OCI-LY7 (cell line): ENCODE measurements around the gene CA14. TPM values are rescaled to one million over a fixed set of nuclear protein-coding genes. Genes with fewer than 3 reads are reported as not detected.

Experiments used
- BruUV-seq: library from RNA; stranded (reverse); fragments of 400-500 nt; replicated peaks from 2 replicates; lab custom pipeline; 2021; lab: Mats Ljungman, UMichigan
- CTCF ChIA-PET: fragments of 300-600 bp; sonication (Branson Sonifier 250); formaldehyde crosslinking; loops from one replicate; lab custom pipeline; 2022; ENCODE audit warnings: antibody characterized with exemption; ENCODE audit not compliant: unreplicated experiment; lab: Charles Lee
- POLR2A ChIA-PET: fragments of 300-600 bp; sonication (Branson Sonifier 250); formaldehyde crosslinking; loops from one replicate; lab custom pipeline; 2022; ENCODE audit warnings: antibody characterized with exemption; lab: Charles Lee
- DNase-seq: peaks from one replicate; pipeline ENCODE4 v3.0.0-alpha.2; 2015; ENCODE audit warnings: low spot score
- H2AFZ ChIP-seq: fragments of 200-600 bp; sonication (generic), shearing (Covaris generic); 2 replicates; pipeline ENCODE4 v1.6.1; 2014; ENCODE audit warnings: mild to moderate bottlenecking, antibody characterized with exemption, low read length, moderate library complexity
- H3K27ac ChIP-seq: fragments of 200-600 bp; sonication (generic); 2 replicates; pipeline ENCODE4 v1.5.1; 2014; ENCODE audit warnings: mixed run types, low read depth, mild to moderate bottlenecking, moderate library complexity, low read length, inconsistent platforms; ENCODE audit not compliant: poor library complexity, severe bottlenecking
- H3K36me3 ChIP-seq: fragments of 200-600 bp; sonication (generic); 2 replicates; pipeline ENCODE4 v1.6.1; 2014; ENCODE audit warnings: mild to moderate bottlenecking, antibody characterized with exemption, low read length, moderate library complexity, mixed read lengths; ENCODE audit not compliant: insufficient read depth
- H3K4me1 ChIP-seq: fragments of 200-600 bp; sonication (generic); 2 replicates; pipeline ENCODE4 v1.5.1; 2014; ENCODE audit warnings: mild to moderate bottlenecking, low read length; ENCODE audit not compliant: insufficient read depth, poor library complexity, severe bottlenecking
- H3K4me2 ChIP-seq: fragments of 200-600 bp; sonication (generic); 2 replicates; pipeline ENCODE4 v1.6.1; 2014; ENCODE audit warnings: mild to moderate bottlenecking, low read length
- H3K4me3 ChIP-seq: fragments of 200-600 bp; sonication (generic); 2 replicates; pipeline ENCODE4 v1.5.1; 2014; ENCODE audit warnings: mild to moderate bottlenecking, low read depth, low read length; ENCODE audit not compliant: poor library complexity, severe bottlenecking
- H3K79me2 ChIP-seq: fragments of 200-600 bp; sonication (generic); 2 replicates; pipeline ENCODE4 v1.6.1; 2016; ENCODE audit warnings: low read depth, mild to moderate bottlenecking, low read length, moderate library complexity, mixed read lengths; ENCODE audit not compliant: insufficient read depth
- H3K9me2 ChIP-seq: fragments of 200-600 bp; sonication (generic); 2 replicates; pipeline ENCODE4 v1.6.1; 2016; ENCODE audit warnings: mild to moderate bottlenecking, low read length, mixed read lengths; ENCODE audit not compliant: insufficient read depth
- H3K9me3 ChIP-seq: fragments of 200-600 bp; sonication (generic); 2 replicates; pipeline ENCODE4 v1.6.1; 2014; ENCODE audit warnings: mild to moderate bottlenecking, mixed run types, low read length, mixed read lengths
- H4K20me1 ChIP-seq: fragments of 200-600 bp; sonication (generic); 2 replicates; pipeline ENCODE4 v1.6.1; 2014; ENCODE audit warnings: mild to moderate bottlenecking, antibody characterized with exemption, low read length, moderate library complexity, mixed read lengths; ENCODE audit not compliant: insufficient read depth
- EZH2phosphoT487 ChIP-seq: fragments of 200-600 bp; sonication (generic); IDR thresholded peaks from 2 replicates; pipeline ENCODE4 v1.6.1; 2018; ENCODE audit warnings: low read depth, borderline replicate concordance, mild to moderate bottlenecking, mixed run types, antibody characterized with exemption, low read length, moderate library complexity, mixed read lengths
- intact Hi-C: fragments of 100-400 bp; cut with micrococcal nuclease; formaldehyde crosslinking; loops from one replicate; pipeline ENCODE4 v1.10.0; 2022; ENCODE audit not compliant: unreplicated experiment
- total RNA-seq, 2 experiments: library from RNA; depleted of rRNA in 1 of 2; stranded (reverse); fragments of >200 nt in 1 of 2; shearing (Covaris generic) in 1 of 2; gene quantifications; 2 replicates each; pipeline ENCODE4 v1.2.3, GENCODE V29; 2014 to 2022
- TF ChIP-seq, protein P1 (sequence below): fragments of 200-600 bp; sonication (generic); conservative IDR thresholded peaks from 2 replicates; pipeline ENCODE4 v1.5.1; 2014; ENCODE audit warnings: mild to moderate bottlenecking, antibody characterized with exemption, low read length, moderate library complexity, mixed read lengths

CA14 gene
- total RNA-seq, 2 experiments from 2014 or later, result not detected

DNA sequence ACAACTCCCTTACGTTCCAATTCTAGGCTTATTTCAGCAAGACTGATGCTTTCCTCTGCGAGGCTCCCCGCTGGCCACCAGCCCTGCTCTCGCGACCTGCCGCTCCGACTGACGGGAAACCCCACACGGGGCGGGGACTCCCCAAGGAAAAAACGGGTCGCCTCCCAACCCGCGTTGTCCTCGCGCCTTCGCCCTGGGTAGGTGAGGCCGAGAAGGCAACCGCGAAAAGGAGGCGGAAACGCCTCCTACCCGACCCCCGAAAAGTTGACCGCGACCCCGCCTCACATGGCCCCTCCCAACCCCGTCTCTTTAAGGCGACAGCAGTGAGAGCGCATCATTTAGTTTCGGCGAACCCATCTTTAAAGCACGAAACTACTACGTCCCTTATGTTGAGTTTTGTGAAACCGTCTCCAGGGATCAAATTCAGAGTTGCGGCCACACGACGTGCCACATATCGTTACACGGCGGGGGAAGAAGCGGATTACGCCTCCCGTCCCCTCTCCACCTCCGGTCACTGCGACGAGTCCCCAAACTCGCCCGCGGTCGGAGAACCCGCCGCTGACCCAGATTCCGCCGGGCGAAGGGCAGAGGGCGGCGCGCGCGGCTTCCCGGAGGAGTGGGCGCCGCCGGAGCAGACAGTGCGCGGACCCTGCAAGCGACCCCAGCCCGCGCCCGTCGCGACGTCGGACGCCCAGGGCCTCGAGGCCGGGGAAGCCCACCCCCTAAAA lies 22.8 kb upstream of the CA14 start:
- Histone ChIP-seq H3K27ac (peak overlapping the region; percentile 95), H3K79me2 (peaks cover 62% of the 10 kb centered on the region), H3K4me1 (peaks cover 21% of the 10 kb centered on the region), H3K9me2 (no peaks in the 10 kb centered on the region), H3K36me3 (peaks cover 40% of the 10 kb centered on the region), H2AFZ (peak overlapping the region; percentile 35; the same call in 1 of the 2 replicates), H4K20me1 (peaks cover 16% of the 10 kb centered on the region), H3K4me2 (peak overlapping the region; percentile 97), H3K4me3 (peak overlapping the region; percentile 96), H3K9me3 (no peaks in the 10 kb centered on the region; the same call in 1 of the 2 replicates)
- POLR2A ChIA-PET, result interaction anchor here (0.8 to 2.2 kb wide), 8 partner anchors 9 to 335 kb away, joined by 3 to 8 read pairs (median 3); partner anchors contain the start of gene APH1A
- BruUV-seq, result no TSS peak
- DNase-seq, result peak; percentile 81
- TF ChIP-seq, protein P1, sequence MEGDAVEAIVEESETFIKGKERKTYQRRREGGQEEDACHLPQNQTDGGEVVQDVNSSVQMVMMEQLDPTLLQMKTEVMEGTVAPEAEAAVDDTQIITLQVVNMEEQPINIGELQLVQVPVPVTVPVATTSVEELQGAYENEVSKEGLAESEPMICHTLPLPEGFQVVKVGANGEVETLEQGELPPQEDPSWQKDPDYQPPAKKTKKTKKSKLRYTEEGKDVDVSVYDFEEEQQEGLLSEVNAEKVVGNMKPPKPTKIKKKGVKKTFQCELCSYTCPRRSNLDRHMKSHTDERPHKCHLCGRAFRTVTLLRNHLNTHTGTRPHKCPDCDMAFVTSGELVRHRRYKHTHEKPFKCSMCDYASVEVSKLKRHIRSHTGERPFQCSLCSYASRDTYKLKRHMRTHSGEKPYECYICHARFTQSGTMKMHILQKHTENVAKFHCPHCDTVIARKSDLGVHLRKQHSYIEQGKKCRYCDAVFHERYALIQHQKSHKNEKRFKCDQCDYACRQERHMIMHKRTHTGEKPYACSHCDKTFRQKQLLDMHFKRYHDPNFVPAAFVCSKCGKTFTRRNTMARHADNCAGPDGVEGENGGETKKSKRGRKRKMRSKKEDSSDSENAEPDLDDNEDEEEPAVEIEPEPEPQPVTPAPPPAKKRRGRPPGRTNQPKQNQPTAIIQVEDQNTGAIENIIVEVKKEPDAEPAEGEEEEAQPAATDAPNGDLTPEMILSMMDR, result no peak
- TF ChIP-seq EZH2phosphoT487, result no peak
- intact Hi-C loops, result no loop called here
- CTCF ChIA-PET, result interaction anchor here (0.8 kb wide), 1 partner anchor 28 kb away, joined by 3 read pairs; no protein-coding TSS in a partner anchor

DNA sequence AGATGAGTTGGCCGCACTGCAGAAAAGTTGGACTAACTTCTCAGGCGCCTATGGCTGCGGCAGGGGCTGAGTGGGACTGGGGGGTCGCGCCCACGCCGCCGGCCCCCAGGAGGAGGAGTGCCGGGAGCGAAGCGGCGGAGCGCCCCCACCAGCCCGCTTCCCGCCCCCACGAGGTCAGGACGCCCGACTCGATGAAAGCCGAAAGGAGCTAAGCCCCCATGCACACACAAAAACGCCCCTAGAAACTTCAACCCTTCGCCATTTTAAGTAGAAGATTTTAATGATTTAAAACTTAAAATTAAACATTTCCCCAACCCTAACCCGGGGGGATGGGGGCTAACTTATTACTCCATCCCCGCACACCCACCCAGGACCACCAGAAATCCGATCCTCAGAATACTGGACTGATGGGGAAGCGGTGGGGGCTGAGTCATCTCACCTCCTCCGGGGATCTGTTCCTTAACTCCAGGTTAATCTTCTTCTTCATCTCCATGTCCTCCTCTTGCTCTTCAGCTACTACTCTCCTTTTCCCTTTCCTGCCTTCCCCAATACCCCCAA lies 22.2 kb upstream of the CA14 start:
- ChIA-PET POLR2A (interaction anchor here (0.8 to 1.0 kb wide), 2 partner anchors 13 to 39 kb away, joined by 3 read pairs; no protein-coding TSS in a partner anchor), CTCF (interaction anchor here (0.8 kb wide), 1 partner anchor 27 kb away, joined by 3 read pairs; no protein-coding TSS in a partner anchor)
- Histone ChIP-seq H2AFZ (peak overlapping the region; percentile 35; the same call in 1 of the 2 replicates), H3K79me2 (peaks cover 55% of the 10 kb centered on the region), H3K4me2 (peak overlapping the region; percentile 97), H3K9me3 (no peaks in the 10 kb centered on the region; the same call in 1 of the 2 replicates), H3K27ac (peak overlapping the region; percentile 95), H3K9me2 (no peaks in the 10 kb centered on the region), H3K36me3 (peaks cover 33% of the 10 kb centered on the region), H3K4me3 (peak overlapping the region; percentile 96), H3K4me1 (peaks cover 21% of the 10 kb centered on the region), H4K20me1 (peaks cover 16% of the 10 kb centered on the region)
- DNase-seq, result peak; percentile 63
- intact Hi-C loops, result no loop called here
- BruUV-seq, result no TSS peak
- TF ChIP-seq, protein P1, result peak; percentile 51
- no peak for TF ChIP-seq EZH2phosphoT487
